HG03045 (cell line): Measurements from ENCODE around the gene ABCD1.
"Not testable (repeated sequence)": the region's sequence is repeated elsewhere in the genome, so short reads cannot be mapped to it uniquely, and the experiment has no call there.

ENCODE experiments used
- ATAC-seq: cut with Tn5 transposase; IDR thresholded peaks from one replicate; pipeline ENCODE4 v1.9.1; 2021; ENCODE audit warnings: mild to moderate bottlenecking, moderate library complexity; ENCODE audit not compliant: unreplicated experiment

Gene ABCD1

GRCh38 chrX:153724252-153725038 is at the start of gene ABCD1, which contains the start of gene BCAP31:
Gene ABCD1, plus strand, starts transcription at chrX:153724856. Its CDS starts 411 bp downstream, at chrX:153725267.
Gene BCAP31, minus strand, starts transcription at chrX:153724387. Its CDS starts 1,143 bp downstream, at chrX:153723244.
- ATAC-seq: peak; percentile 52

GRCh38 chrX:153681175-153681574 is 43.5 kb upstream of the ABCD1 start:
- no peak for ATAC-seq

GRCh38 chrX:153683486-153683885 is 41.2 kb upstream of the ABCD1 start:
- ATAC-seq: not testable (repeated sequence)

- no peak for ATAC-seq
These were observed 40.0 kb upstream of the ABCD1 start for GRCh38 chrX:153684467-153685155.

GRCh38 chrX:153685156-153685536 is 39.5 kb upstream of the ABCD1 start:
- ATAC-seq: no peak

- ATAC-seq: no peak
These were observed 38.6 kb upstream of the ABCD1 start for GRCh38 chrX:153685751-153686696.

GRCh38 chrX:153686711-153687110 is 37.9 kb upstream of the ABCD1 start:
- ATAC-seq: no peak

- no peak for ATAC-seq
These were observed 37.3 kb upstream of the ABCD1 start, which contains the start of gene SLC6A8 for GRCh38 chrX:153687121-153688039. Gene SLC6A8, plus strand, starts transcription at chrX:153687926. Its CDS starts 649 bp downstream, at chrX:153688575.

GRCh38 chrX:153688071-153688470 is 36.6 kb upstream of the ABCD1 start:
- ATAC-seq: no peak

GRCh38 chrX:153688506-153688905 is 36.1 kb upstream of the ABCD1 start:
- ATAC-seq: no peak

GRCh38 chrX:153688911-153689590 is 35.6 kb upstream of the ABCD1 start:
- no peak for ATAC-seq

- no peak for ATAC-seq
These were observed 34.8 kb upstream of the ABCD1 start for GRCh38 chrX:153689654-153690465.

- no peak for ATAC-seq
These were observed 34.2 kb upstream of the ABCD1 start for GRCh38 chrX:153690466-153690865.

- not testable (repeated sequence) for ATAC-seq
These were observed 33.4 kb upstream of the ABCD1 start for GRCh38 chrX:153691032-153691827.

- ATAC-seq: no peak
These were observed 32.7 kb upstream of the ABCD1 start for GRCh38 chrX:153692003-153692402.

GRCh38 chrX:153692611-153693156 is 32.0 kb upstream of the ABCD1 start:
- ATAC-seq: no peak
